Articular chondrocyte of knee joint (primary cell): ENCODE measurements around the gene ZNF75A. TPM values are rescaled to one million over a fixed set of nuclear protein-coding genes. Genes with fewer than 3 reads are reported as not detected.

Experiments used
- total RNA-seq: library from RNA; depleted of rRNA; stranded (reverse); fragments of >200 nt; gene quantifications from 2 replicates; pipeline ENCODE4 v1.2.3, GENCODE V29; 2012

The ZNF75A gene
- 23.8 and 26.8 TPM in 2 replicates for total RNA-seq

DNA sequence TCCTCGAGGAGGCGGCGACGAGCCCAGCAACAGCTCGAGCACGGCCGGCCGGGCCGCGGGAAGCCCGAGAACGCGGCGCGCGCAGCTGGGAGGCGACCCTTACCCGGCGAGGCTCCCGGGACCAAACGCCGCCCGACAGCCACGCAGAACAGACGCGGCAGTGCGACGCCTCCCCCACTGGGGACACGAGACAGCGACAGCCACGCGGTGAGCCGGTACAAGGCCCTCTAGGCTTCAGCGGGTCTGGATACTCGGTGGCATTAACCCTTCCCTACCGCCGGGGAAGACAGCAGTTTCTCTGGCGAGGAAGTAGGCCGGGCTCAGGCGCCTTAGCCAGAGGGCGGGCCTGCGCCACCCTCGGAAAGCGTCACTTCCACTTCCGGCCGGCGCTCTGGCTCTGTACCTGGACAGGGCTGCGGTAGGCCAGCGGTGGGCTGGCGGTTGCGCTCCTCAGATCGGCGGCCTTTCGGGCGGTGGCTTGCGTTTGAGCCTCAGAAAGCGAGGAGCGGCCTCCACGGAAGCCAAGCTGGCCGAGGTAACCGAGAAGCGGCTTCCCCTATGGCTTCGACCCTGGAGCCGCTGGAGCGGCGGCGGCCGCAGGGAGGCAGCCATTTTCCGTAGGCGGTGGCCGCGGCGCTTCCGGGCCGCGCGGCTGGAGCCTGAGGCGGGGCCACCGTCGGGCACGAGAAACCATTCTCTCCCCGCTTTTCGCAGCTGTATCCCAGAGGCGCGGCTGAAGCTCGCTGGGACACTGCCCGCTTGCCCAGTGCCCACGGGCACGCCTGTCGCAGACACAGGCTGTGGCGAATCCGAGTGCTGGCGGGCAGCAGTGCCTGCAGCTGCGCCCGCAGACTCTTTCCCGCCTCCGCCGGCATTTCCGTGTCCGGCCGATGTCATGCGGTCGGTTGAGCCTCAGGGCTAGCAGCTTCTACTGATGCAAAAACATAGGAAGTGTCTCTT is at the start of gene ZNF75A, which contains the start of gene TIGD7:
Gene ZNF75A, plus strand, starts transcription at position 389 of the 960 bp plus-strand sequence. CDS start 2,932 bp downstream, outside the sequence.
Gene TIGD7, minus strand, starts transcription at position 322 of the 960 bp plus-strand sequence. CDS start 4,816 bp downstream, outside the sequence.

DNA sequence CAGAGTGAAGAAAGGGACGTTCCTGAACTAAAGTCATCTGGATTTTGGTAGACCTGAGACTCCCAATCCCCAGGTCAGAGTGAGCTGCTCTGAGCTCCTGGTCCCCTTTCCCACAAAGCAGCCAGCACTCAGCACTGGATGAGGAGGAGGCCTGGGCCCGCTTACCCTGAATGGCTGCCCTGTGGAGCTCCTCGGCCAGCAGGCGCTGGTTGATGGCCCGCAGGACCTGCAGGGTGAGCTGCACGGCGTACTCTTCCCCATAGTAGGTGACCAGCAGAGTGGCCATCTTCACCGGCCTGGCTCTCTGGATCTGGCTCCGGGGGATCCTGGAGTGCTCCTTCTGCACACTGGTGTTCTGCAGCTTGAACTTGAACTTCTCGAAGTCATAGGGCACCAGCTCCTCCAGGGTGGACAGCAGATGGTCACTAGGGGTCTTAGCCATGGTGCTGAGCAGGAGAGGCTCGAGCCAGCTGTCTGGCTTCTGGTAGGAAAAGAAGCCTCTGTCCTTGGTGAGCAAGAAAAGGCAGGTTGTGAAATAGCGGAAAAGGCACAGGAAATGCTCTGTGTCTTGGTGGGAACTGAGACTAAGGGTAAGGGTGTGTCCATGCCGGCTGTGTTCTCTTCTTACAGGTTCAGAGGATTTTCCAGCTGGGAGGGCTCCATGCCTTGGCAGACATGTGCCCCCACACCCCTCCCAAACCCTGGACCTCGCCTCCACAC is 49.0 kb upstream of the ZNF75A start, which contains the start of gene MEFV:
Gene MEFV, minus strand, starts transcription at position 488 of the 720 bp plus-strand sequence. Its CDS starts 46 bp downstream, at position 442.

GRCh38 chr16:3282730-3283542 is 22.4 kb upstream of the ZNF75A start, which contains the start of gene ZNF263:
ZNF263 (plus strand) TSS chr16:3283491; CDS start chr16:3283819, 328 bp downstream.

GRCh38 chr16:3355589-3355988 is 50.3 kb downstream of the ZNF75A start, which contains the start of gene OR2C1:
OR2C1 (plus strand) TSS chr16:3355889; CDS start chr16:3355941, 52 bp downstream.

Other genes with a start within 250 kb of the ZNF75A start
- gene IL32, start 239.9 kb upstream of the ZNF75A start, total RNA-seq: 1.3 and 5.6 TPM in 2 replicates
- gene ZSCAN10, start 206.2 kb upstream of the ZNF75A start, total RNA-seq: not detected in 2 replicates
- gene ZNF205, start 192.9 kb upstream of the ZNF75A start, total RNA-seq: 9.7 and 11.8 TPM in 2 replicates
- gene ZNF213, start 170.5 kb upstream of the ZNF75A start, total RNA-seq: 4.2 and 4.8 TPM in 2 replicates
- not detected in 2 replicates for gene OR1F1, start 117.3 kb upstream of the ZNF75A start, total RNA-seq
- gene ZNF200, start 70.3 kb upstream of the ZNF75A start, total RNA-seq: 9.3 and 9.8 TPM in 2 replicates
- 0.11 and 0.13 TPM in 2 replicates for gene MEFV, start 48.9 kb upstream of the ZNF75A start, total RNA-seq
- gene ZNF263, start 22.0 kb upstream of the ZNF75A start, total RNA-seq: 35.3 and 43.6 TPM in 2 replicates
- 5.4 and 9.9 TPM in 2 replicates for gene TIGD7, start 67 bp upstream of the ZNF75A start, total RNA-seq
- 0.11 TPM in 1 of 2 replicates, not detected in the other for gene OR2C1, start 50.4 kb downstream of the ZNF75A start, total RNA-seq
- 10.4 and 12.7 TPM in 2 replicates for gene ZSCAN32, start 95.5 kb downstream of the ZNF75A start, total RNA-seq
- gene ZNF174, start 95.7 kb downstream of the ZNF75A start, total RNA-seq: 8.4 and 9.3 TPM in 2 replicates
- gene ZNF597, start 138.0 kb downstream of the ZNF75A start, total RNA-seq: 3.1 and 3.8 TPM in 2 replicates
- 18.6 and 19.1 TPM in 2 replicates for gene NAA60, start 138.2 kb downstream of the ZNF75A start, total RNA-seq
- not detected in 2 replicates for gene C16orf90, start 190.0 kb downstream of the ZNF75A start, total RNA-seq
- gene CLUAP1, start 195.5 kb downstream of the ZNF75A start, total RNA-seq: 25.3 and 34.4 TPM in 2 replicates